Stomach (tissue), 9 donors: ENCODE measurements around the gene ULK3. TPM values are rescaled to one million over a fixed set of nuclear protein-coding genes. Genes with fewer than 3 reads are reported as not detected.
"Not testable (repeated sequence)": the region's sequence is repeated elsewhere in the genome, so short reads cannot be mapped to it uniquely, and the experiment has no call there.

ENCODE experiments used
- DNase-seq, 2 donors: peaks; one replicate each; pipeline versions ENCODE4 v3.0.0 to v3.0.0-alpha.2; 2013 to 2019
- H3K27ac ChIP-seq, 5 donors: fragments of 200-600 bp in 4 of 5; sonication (generic) in 4 of 5; one replicate each; pipeline ENCODE4 v1.5.1; 2013 to 2019; ENCODE audit warnings: mild to moderate bottlenecking in 1 of 5, moderate library complexity in 1 of 5
- H3K27me3 ChIP-seq, 3 donors: fragments of 200-600 bp; sonication (generic); one replicate each; pipeline ENCODE4 v1.5.1; 2017 to 2019; ENCODE audit warnings: mixed run types in 1 of 3
- H3K36me3 ChIP-seq, 4 donors: fragments of 200-600 bp; sonication (generic); 1 replicate in 3 of 4; 2 replicates in 1 of 4; pipeline ENCODE4 v1.5.1; 2016 to 2019
- H3K4me1 ChIP-seq, 4 donors: fragments of 200-600 bp; sonication (generic); one replicate each; pipeline ENCODE4 v1.5.1; 2016 to 2019
- H3K4me3 ChIP-seq, 4 donors: fragments of 200-600 bp; sonication (generic) in 3 of 4; one replicate each; pipeline ENCODE4 v1.5.1; 2016 to 2019; ENCODE audit warnings: mild to moderate bottlenecking in 1 of 4
- H3K9me3 ChIP-seq, 4 donors: fragments of 200-600 bp; sonication (generic); one replicate each; pipeline ENCODE4 v1.5.1; 2016 to 2019
- CTCF ChIP-seq, 7 experiments: fragments of 450-650 bp in 4 of 7; fragments of 200-600 bp in 3 of 7; sonication (generic) in 3 of 7; IDR thresholded peaks; one replicate each; pipeline ENCODE4 v1.5.1; 2016 to 2019; ENCODE audit warnings: antibody characterized with exemption in 7 of 7, control low read depth in 2 of 7, mild to moderate bottlenecking in 1 of 7
- EP300 ChIP-seq: sonication (generic); formaldehyde crosslinking; IDR thresholded peaks from one replicate; pipeline ENCODE4 v1.6.1; 2017; ENCODE audit warnings: antibody characterized with exemption
- POLR2A ChIP-seq, 4 donors: fragments of 450-650 bp; IDR thresholded peaks; one replicate each; pipeline ENCODE4 v1.6.1; 2016; ENCODE audit warnings: antibody characterized with exemption in 4 of 4, control low read depth in 2 of 4, mild to moderate bottlenecking in 1 of 4, moderate library complexity in 1 of 4
- POLR2AphosphoS5 ChIP-seq, 3 donors: sonication (generic); formaldehyde crosslinking; IDR thresholded peaks; one replicate each; pipeline ENCODE4 v1.6.1; 2016; ENCODE audit warnings: antibody characterized with exemption in 3 of 3
- WGBS, 5 donors: extraction: QIAGEN DNeasy Blood & Tissue Kit in 3 of 5; methylation state at CpG; one replicate each; pipeline versions ENCODE4 v1.1.5 to v1.1.7; 2013 to 2018; 5-methylcytosine and 5-hydroxymethylcytosine counted together
- intact Hi-C: fragments of 100-400 bp; cut with DNase I; formaldehyde crosslinking; loops from one replicate; pipeline ENCODE4 v1.15.1; 2023; ENCODE audit warnings: low total_unique reads
- polyA plus RNA-seq, 3 donors: library from polyadenylated mRNA; stranded (reverse); fragments of 200-250 nt; gene quantifications; one replicate each; pipeline ENCODE4 v1.2.3, GENCODE V29; 2013
- total RNA-seq, 5 donors: library from RNA; depleted of rRNA; stranded (reverse); fragments of >200 nt; gene quantifications; one replicate each; pipeline versions ENCODE4 v1.1.0 to v1.2.3, GENCODE V29; 2014 to 2016
- donor health status: healthy with polysubstance abuse.
- donor health status: Bipolar disorder and iron deficiency.
- donor health status: healthy.

The ULK3 gene
- total and polyA plus RNA-seq, 8 donors: 19.4 to 251 (median 46.2) TPM

- no peak for DNase-seq
- Histone ChIP-seq H3K36me3 (peaks cover 8 to 30% (median 26%) of the 10 kb centered on the region in 4 donors), H3K27me3 (no peaks in the 10 kb centered on the region), H3K9me3 (no peaks in the 10 kb centered on the region), H3K27ac (peak overlapping the region; percentile 70 to 90 (median 81)), H3K4me3 (peak overlapping the region; percentile 75 to 93 (median 88)), H3K4me1 (peaks cover 12 to 53% (median 35%) of the 10 kb centered on the region in 4 donors)
- no peak for TF ChIP-seq CTCF (IDR thresholded peaks at IDR 0.05)
- no peak for TF ChIP-seq POLR2AphosphoS5 (IDR thresholded peaks at IDR 0.05)
- no peak for TF ChIP-seq POLR2A (IDR thresholded peaks at IDR 0.05)
- TF ChIP-seq EP300: no peak
- intact Hi-C loops: loop anchor here (10.0 kb wide), 1 partner anchor 46 kb away; the partner anchor contains the start of gene ULK3
- 0 to 14% (median 3%) methylated on average over 1 of the region's 1 CpG for WGBS, 5 donors
Measured at GRCh38 chr15:74890665-74890960, 47.7 kb upstream of the ULK3 start.

- intact Hi-C loops: loop anchor here (10.0 kb wide), 1 partner anchor 45 kb away; the partner anchor contains the start of gene ULK3
- Histone ChIP-seq H3K27me3 (no peaks in the 10 kb centered on the region), H3K9me3 (no peaks in the 10 kb centered on the region), H3K36me3 (peaks cover 8 to 26% (median 23%) of the 10 kb centered on the region in 4 donors), H3K4me1 (peaks cover 12 to 53% (median 35%) of the 10 kb centered on the region in 4 donors), H3K27ac (peak within 1 kb of the TSS; percentile 70 to 90 (median 81)), H3K4me3 (peak within 1 kb of the TSS; percentile 75 to 93 (median 88))
- 1 to 2% (median 2%) methylated on average over 23 to 47 of the region's 47 CpGs for WGBS, 5 donors
- TF ChIP-seq POLR2AphosphoS5 (IDR thresholded peaks at IDR 0.05) (peak; percentile 71 to 89 (median 73)), POLR2A (IDR thresholded peaks at IDR 0.05) (peak in 1 of 4 donors; percentile 35), CTCF (IDR thresholded peaks at IDR 0.05) (peak in 4 of 7 experiments; percentile 13 to 36 (median 24)), EP300 (no peak)
- peak; percentile 87 to 96 for DNase-seq
Measured at GRCh38 chr15:74889883-74890664, 47.1 kb upstream of the ULK3 start, which contains the start of gene MPI. Gene MPI (plus strand): TSS chr15:74890042. CDS start chr15:74890074, 32 bp downstream.

GRCh38 chr15:74889390-74889882, 46.5 kb upstream of the ULK3 start:
- intact Hi-C loops: no loop called here
- Histone ChIP-seq H3K4me1 (peaks cover 12 to 53% (median 35%) of the 10 kb centered on the region in 4 donors), H3K4me3 (peak overlapping the region; percentile 75 to 93 (median 88)), H3K27me3 (no peaks in the 10 kb centered on the region), H3K36me3 (peaks cover 8 to 26% (median 23%) of the 10 kb centered on the region in 4 donors), H3K27ac (peak overlapping the region in 4 of 5 donors; percentile 70 to 90 (median 84)), H3K9me3 (no peaks in the 10 kb centered on the region)
- TF ChIP-seq CTCF (IDR thresholded peaks at IDR 0.05): peak in 1 of 7 experiments; percentile 25
- TF ChIP-seq POLR2AphosphoS5 (IDR thresholded peaks at IDR 0.05): no peak
- no peak for TF ChIP-seq EP300
- TF ChIP-seq POLR2A (IDR thresholded peaks at IDR 0.05): no peak
- WGBS, 5 donors: 6 to 16% (median 14%) methylated on average over 8 of the region's 8 CpGs
- peak; percentile 34 to 79 for DNase-seq

GRCh38 chr15:74888716-74889115, 45.8 kb upstream of the ULK3 start:
- Histone ChIP-seq H3K4me1 (peaks cover 12 to 51% (median 35%) of the 10 kb centered on the region in 4 donors), H3K36me3 (peaks cover 8 to 25% (median 22%) of the 10 kb centered on the region in 4 donors), H3K9me3 (no peaks in the 10 kb centered on the region), H3K27me3 (no peaks in the 10 kb centered on the region), H3K4me3 (no peak overlapping the region), H3K27ac (peak overlapping the region in 2 of 5 donors; percentile 86 to 90)
- intact Hi-C loops: no loop called here
- TF ChIP-seq POLR2A (IDR thresholded peaks at IDR 0.05) (no peak), POLR2AphosphoS5 (IDR thresholded peaks at IDR 0.05) (no peak), EP300 (no peak), CTCF (IDR thresholded peaks at IDR 0.05) (no peak)
- WGBS, 5 donors: 91 to 97% (median 93%) methylated on average over 4 of the region's 4 CpGs
- DNase-seq: no peak

GRCh38 chr15:74887537-74888193, 44.7 kb upstream of the ULK3 start:
- H3K27ac ChIP-seq, intact Hi-C loops, H3K27me3 ChIP-seq, DNase-seq, H3K4me3 ChIP-seq, H3K9me3 ChIP-seq: not testable (repeated sequence)
- 73 to 94% (median 78%) methylated on average over 6 to 10 of the region's 10 CpGs for WGBS, 5 donors
- Histone ChIP-seq H3K4me1 (peaks cover 12 to 41% (median 34%) of the 10 kb centered on the region in 4 donors), H3K36me3 (peaks cover 4 to 15% (median 11%) of the 10 kb centered on the region in 4 donors)
